IgD-negative memory B cell (primary cell): ENCODE results near the gene SAMD4A. TPM values are rescaled to one million over a fixed set of nuclear protein-coding genes. Genes with fewer than 3 reads are reported as not detected.
A peak's percentile ranks its signal among the peaks of the same experiment; 100 is the strongest.

ENCODE experiments used
- H3K27ac Mint-ChIP-seq, 3 donors: one replicate each; pipeline ENCODE4 v1.8.0; 2020 to 2022; ENCODE audit warnings: mild to moderate bottlenecking in 3 of 3, mixed read lengths in 3 of 3, moderate library complexity in 1 of 3
- H3K27me3 Mint-ChIP-seq: one replicate; pipeline ENCODE4 v1.8.0; 2021; ENCODE audit warnings: mixed read lengths
- H3K36me3 Mint-ChIP-seq: one replicate; pipeline ENCODE4 v1.8.0; 2020; ENCODE audit warnings: mild to moderate bottlenecking, mixed read lengths
- H3K4me1 Mint-ChIP-seq, 3 donors: one replicate each; pipeline ENCODE4 v1.8.0; 2020 to 2022; ENCODE audit warnings: mixed read lengths in 3 of 3, mild to moderate bottlenecking in 1 of 3
- H3K4me3 Mint-ChIP-seq, 4 donors: one replicate each; pipeline ENCODE4 v1.8.0; 2020 to 2022; ENCODE audit warnings: mild to moderate bottlenecking in 4 of 4, mixed read lengths in 4 of 4, moderate library complexity in 3 of 4
- H3K9me3 Mint-ChIP-seq, 3 donors: one replicate each; pipeline ENCODE4 v1.8.0; 2020 to 2021; ENCODE audit warnings: mixed read lengths in 3 of 3, mild to moderate bottlenecking in 1 of 3
- polyA plus RNA-seq: library from polyadenylated mRNA; unstranded; fragments of 300-500 nt; fragmentation: Illumina TruSeq; gene quantifications from one replicate; pipeline ENCODE4 v1.2.3, GENCODE V29; 2021

SAMD4A gene
- polyA plus RNA-seq, 1 donor from 2014 or later: 5.8 TPM

- no peak overlapping the region for H3K27ac Mint-ChIP-seq
- H3K27me3 Mint-ChIP-seq: no peaks in the 10 kb centered on the region
- peaks cover 21 to 29% (median 27%) of the 10 kb centered on the region in 3 donors for H3K4me1 Mint-ChIP-seq
- H3K36me3 Mint-ChIP-seq: peaks cover 5% of the 10 kb centered on the region
- H3K9me3 Mint-ChIP-seq: no peaks in the 10 kb centered on the region
- H3K4me3 Mint-ChIP-seq: no peak overlapping the region
Measured at GRCh38 chr14:54708982-54709381, 142.1 kb downstream of the SAMD4A start.

GRCh38 chr14:54709444-54709843 lies 142.5 kb downstream of the SAMD4A start:
- H3K4me1 Mint-ChIP-seq: peaks cover 21 to 27% (median 27%) of the 10 kb centered on the region in 3 donors
- no peaks in the 10 kb centered on the region for H3K9me3 Mint-ChIP-seq
- H3K27me3 Mint-ChIP-seq: no peaks in the 10 kb centered on the region
- H3K27ac Mint-ChIP-seq: no peak overlapping the region
- H3K36me3 Mint-ChIP-seq: peaks cover 3% of the 10 kb centered on the region
- H3K4me3 Mint-ChIP-seq: peak overlapping the region in 1 of 4 donors; percentile 19

- no peaks in the 10 kb centered on the region for H3K9me3 Mint-ChIP-seq
- peaks cover 21 to 27% (median 24%) of the 10 kb centered on the region in 3 donors for H3K4me1 Mint-ChIP-seq
- no peak overlapping the region for H3K4me3 Mint-ChIP-seq
- H3K27me3 Mint-ChIP-seq: no peaks in the 10 kb centered on the region
- H3K36me3 Mint-ChIP-seq: peaks cover 1% of the 10 kb centered on the region
- no peak overlapping the region for H3K27ac Mint-ChIP-seq
Measured at GRCh38 chr14:54709867-54710266, 142.9 kb downstream of the SAMD4A start.

GRCh38 chr14:54711312-54711711 lies 144.4 kb downstream of the SAMD4A start:
- Mint-ChIP-seq H3K4me3 (peak overlapping the region in 3 of 4 donors; percentile 63 to 89 (median 75)), H3K4me1 (peaks cover 21 to 30% (median 24%) of the 10 kb centered on the region in 3 donors), H3K36me3 (peaks cover 1% of the 10 kb centered on the region), H3K27me3 (no peaks in the 10 kb centered on the region), H3K27ac (peak overlapping the region; percentile 22 to 70 (median 59)), H3K9me3 (no peaks in the 10 kb centered on the region)

GRCh38 chr14:54711812-54712464 lies 145.0 kb downstream of the SAMD4A start:
- H3K9me3 Mint-ChIP-seq: no peaks in the 10 kb centered on the region
- peaks cover 1% of the 10 kb centered on the region for H3K36me3 Mint-ChIP-seq
- H3K27me3 Mint-ChIP-seq: no peaks in the 10 kb centered on the region
- H3K4me3 Mint-ChIP-seq: peak overlapping the region; percentile 63 to 89 (median 70)
- H3K27ac Mint-ChIP-seq: peak overlapping the region; percentile 22 to 70 (median 59)
- H3K4me1 Mint-ChIP-seq: peaks cover 21 to 28% (median 21%) of the 10 kb centered on the region in 3 donors

- Mint-ChIP-seq H3K27me3 (no peaks in the 10 kb centered on the region), H3K4me3 (peak overlapping the region; percentile 63 to 89 (median 70)), H3K4me1 (peaks cover 21 to 28% (median 21%) of the 10 kb centered on the region in 3 donors), H3K9me3 (no peaks in the 10 kb centered on the region), H3K36me3 (peaks cover 1% of the 10 kb centered on the region), H3K27ac (peak overlapping the region; percentile 22 to 59 (median 28))
Measured at GRCh38 chr14:54712465-54713200, 145.7 kb downstream of the SAMD4A start.

GRCh38 chr14:54713379-54713778 lies 146.5 kb downstream of the SAMD4A start:
- no peak overlapping the region for H3K27ac Mint-ChIP-seq
- no peaks in the 10 kb centered on the region for H3K9me3 Mint-ChIP-seq
- H3K27me3 Mint-ChIP-seq: no peaks in the 10 kb centered on the region
- peaks cover 3% of the 10 kb centered on the region for H3K36me3 Mint-ChIP-seq
- H3K4me3 Mint-ChIP-seq: peak overlapping the region in 1 of 4 donors; percentile 10
- peaks cover 21 to 28% (median 21%) of the 10 kb centered on the region in 3 donors for H3K4me1 Mint-ChIP-seq

GRCh38 chr14:54715239-54715638 lies 148.3 kb downstream of the SAMD4A start:
- peaks cover 6% of the 10 kb centered on the region for H3K36me3 Mint-ChIP-seq
- H3K4me3 Mint-ChIP-seq: no peak overlapping the region
- H3K27me3 Mint-ChIP-seq: no peaks in the 10 kb centered on the region
- no peaks in the 10 kb centered on the region for H3K9me3 Mint-ChIP-seq
- H3K4me1 Mint-ChIP-seq: peaks cover 21 to 28% (median 21%) of the 10 kb centered on the region in 3 donors
- no peak overlapping the region for H3K27ac Mint-ChIP-seq

- Mint-ChIP-seq H3K27me3 (no peaks in the 10 kb centered on the region), H3K4me1 (peaks cover 21 to 28% (median 22%) of the 10 kb centered on the region in 3 donors), H3K36me3 (peaks cover 7% of the 10 kb centered on the region), H3K4me3 (no peak overlapping the region), H3K27ac (no peak overlapping the region), H3K9me3 (no peaks in the 10 kb centered on the region)
Measured at GRCh38 chr14:54715811-54716210, 148.9 kb downstream of the SAMD4A start.

GRCh38 chr14:54716862-54717261 lies 149.9 kb downstream of the SAMD4A start:
- no peak overlapping the region for H3K27ac Mint-ChIP-seq
- no peaks in the 10 kb centered on the region for H3K9me3 Mint-ChIP-seq
- peaks cover 12 to 25% (median 15%) of the 10 kb centered on the region in 3 donors for H3K4me1 Mint-ChIP-seq
- peaks cover 8% of the 10 kb centered on the region for H3K36me3 Mint-ChIP-seq
- no peaks in the 10 kb centered on the region for H3K27me3 Mint-ChIP-seq
- no peak overlapping the region for H3K4me3 Mint-ChIP-seq

GRCh38 chr14:54718046-54718445 lies 151.1 kb downstream of the SAMD4A start:
- H3K9me3 Mint-ChIP-seq: no peaks in the 10 kb centered on the region
- peaks cover 10% of the 10 kb centered on the region for H3K36me3 Mint-ChIP-seq
- peaks cover 4 to 20% (median 10%) of the 10 kb centered on the region in 3 donors for H3K4me1 Mint-ChIP-seq
- no peaks in the 10 kb centered on the region for H3K27me3 Mint-ChIP-seq
- H3K4me3 Mint-ChIP-seq: no peak overlapping the region
- no peak overlapping the region for H3K27ac Mint-ChIP-seq

- Mint-ChIP-seq H3K27ac (peak overlapping the region in 1 of 3 donors; percentile 8), H3K4me3 (no peak overlapping the region), H3K27me3 (no peaks in the 10 kb centered on the region), H3K4me1 (peaks cover 4 to 16% (median 6%) of the 10 kb centered on the region in 3 donors), H3K9me3 (no peaks in the 10 kb centered on the region), H3K36me3 (peaks cover 8% of the 10 kb centered on the region)
Measured at GRCh38 chr14:54719406-54719805, 152.5 kb downstream of the SAMD4A start.

- H3K27me3 Mint-ChIP-seq: no peaks in the 10 kb centered on the region
- H3K27ac Mint-ChIP-seq: peak overlapping the region in 1 of 3 donors; percentile 47
- no peaks in the 10 kb centered on the region for H3K9me3 Mint-ChIP-seq
- peaks cover 5 to 13% (median 8%) of the 10 kb centered on the region in 3 donors for H3K4me1 Mint-ChIP-seq
- H3K36me3 Mint-ChIP-seq: peaks cover 8% of the 10 kb centered on the region
- peak overlapping the region in 1 of 4 donors; percentile 82 for H3K4me3 Mint-ChIP-seq
Measured at GRCh38 chr14:54722791-54723432, 156.0 kb downstream of the SAMD4A start.

- Mint-ChIP-seq H3K9me3 (no peaks in the 10 kb centered on the region), H3K4me1 (peaks cover 15 to 20% (median 15%) of the 10 kb centered on the region in 3 donors), H3K27ac (peak overlapping the region in 1 of 3 donors; percentile 82), H3K36me3 (peaks cover 7% of the 10 kb centered on the region), H3K27me3 (no peaks in the 10 kb centered on the region), H3K4me3 (no peak overlapping the region)
Measured at GRCh38 chr14:54724123-54724522, 157.2 kb downstream of the SAMD4A start.
